HCT116 (cell line): ENCODE measurements around the gene CAMK1D. TPM values are rescaled to one million over a fixed set of nuclear protein-coding genes. Genes with fewer than 3 reads are reported as not detected.

Experiments
- ATAC-seq: fragments of 200-7000 bp; cut with Tn5 transposase; 2 replicates; pipeline ENCODE4 v1.9.1; 2020; ENCODE audit warnings: mild to moderate bottlenecking, moderate library complexity
- BruUV-seq: library from RNA; stranded (reverse); fragments of 400-500 nt; replicated peaks from 2 replicates; lab custom pipeline; 2021; lab: Mats Ljungman, UMichigan
- CTCF ChIA-PET: fragments of 300-600 bp; sonication (Branson Sonifier 250); formaldehyde crosslinking; loops from one replicate; lab custom pipeline; 2021; ENCODE audit warnings: antibody characterized with exemption; lab: Charles Lee
- POLR2A ChIA-PET: fragments of 300-600, 350-600 bp; sonication (Branson Sonifier 250); formaldehyde crosslinking; loops from one replicate; lab custom pipeline; 2021; ENCODE audit warnings: antibody characterized with exemption; lab: Charles Lee
- RAD21 ChIA-PET, 2 experiments: fragments of 300-600 bp; sonication (Branson Sonifier 250); formaldehyde crosslinking; loops; one replicate each; lab custom pipeline; 2023; ENCODE audit warnings: low total read pairs in 2 of 2; ENCODE audit not compliant: uncharacterized antibody in 2 of 2, unreplicated experiment in 2 of 2, low non-redundant PET in 1 of 2; lab: Charles Lee
- DNase-seq: peaks from one replicate; pipeline ENCODE4 v3.0.0-alpha.2; 2010; ENCODE audit warnings: low read depth, low spot score
- H2AFZ ChIP-seq: fragments of 200-600 bp; shearing (Covaris generic), sonication (generic); 2 replicates; pipeline ENCODE4 v1.6.1; 2017; ENCODE audit warnings: low read depth, mixed run types, mixed read lengths, antibody characterized with exemption, low read length; ENCODE audit not compliant: poor library complexity, severe bottlenecking
- H3K27ac ChIP-seq: 2 replicates; pipeline ENCODE4 v1.5.1; 2012; ENCODE audit warnings: low read depth, low read length
- H3K27me3 ChIP-seq: fragments of 200-600 bp; sonication (generic); 2 replicates; pipeline ENCODE4 v1.6.1; 2016; ENCODE audit warnings: mixed run types, low read length, mixed read lengths; ENCODE audit not compliant: insufficient read depth
- H3K36me3 ChIP-seq, 2 experiments: fragments of 200-500 bp in 1 of 2; fragments of 200-600 bp in 1 of 2; sonication (Bioruptor generic) in 1 of 2; sonication (generic) in 1 of 2; 2 replicates each; pipeline versions ENCODE4 v1.5.1 to v1.6.1; 2014 to 2016; ENCODE audit warnings: low read length in 2 of 2, inconsistent platforms in 1 of 2, mixed read lengths in 1 of 2, mixed run types in 1 of 2; ENCODE audit not compliant: insufficient read depth in 2 of 2, control insufficient read depth in 1 of 2
- H3K4me1 ChIP-seq, 2 experiments: fragments of 200-600 bp in 1 of 2; sonication (generic) in 1 of 2; 2 replicates each; pipeline versions ENCODE4 v1.5.1 to v1.6.1; 2012 to 2017; ENCODE audit warnings: low read length in 2 of 2, inconsistent platforms in 1 of 2, mild to moderate bottlenecking in 1 of 2, mixed read lengths in 1 of 2, mixed run types in 1 of 2, moderate library complexity in 1 of 2; ENCODE audit not compliant: insufficient read depth in 2 of 2, control insufficient read depth in 1 of 2
- H3K4me2 ChIP-seq: fragments of 200-600 bp; sonication (generic); 2 replicates; pipeline ENCODE4 v1.6.1; 2017; ENCODE audit warnings: mixed run types, low read length, mixed read lengths
- H3K4me3 ChIP-seq, 2 experiments: fragments of 200-600 bp in 1 of 2; sonication (generic) in 1 of 2; replicated peaks in 1 of 2; 2 replicates each; pipeline ENCODE4 v1.5.1; 2011 to 2016; ENCODE audit warnings: low read length in 2 of 2, control low read depth in 1 of 2, low read depth in 1 of 2, mild to moderate bottlenecking in 1 of 2, mixed read lengths in 1 of 2, mixed run types in 1 of 2
- H3K79me2 ChIP-seq: fragments of 200-600 bp; sonication (generic); 2 replicates; pipeline ENCODE4 v1.6.1; 2017; ENCODE audit warnings: mild to moderate bottlenecking, mixed run types, low read length, moderate library complexity, mixed read lengths; ENCODE audit not compliant: insufficient read depth
- H3K9ac ChIP-seq: fragments of 200-600 bp; sonication (generic); 2 replicates; pipeline ENCODE4 v1.6.1; 2016; ENCODE audit warnings: low read length, mixed read lengths
- H3K9me2 ChIP-seq: fragments of 200-600 bp; sonication (generic), shearing (Covaris generic); 2 replicates; pipeline ENCODE4 v1.6.1; 2017; ENCODE audit warnings: mixed run types, mild to moderate bottlenecking, moderate library complexity; ENCODE audit not compliant: insufficient read depth
- H3K9me3 ChIP-seq, 2 experiments: fragments of 200-500 bp in 1 of 2; fragments of 200-600 bp in 1 of 2; sonication (Bioruptor generic) in 1 of 2; sonication (generic) in 1 of 2; 2 replicates each; pipeline ENCODE4 v1.6.1; 2014 to 2017; ENCODE audit warnings: low read length in 2 of 2, mixed read lengths in 2 of 2, inconsistent platforms in 1 of 2, low read depth in 1 of 2, mild to moderate bottlenecking in 1 of 2, mixed run types in 1 of 2, moderate library complexity in 1 of 2; ENCODE audit not compliant: control insufficient read depth in 1 of 2, insufficient read depth in 1 of 2
- H4K20me1 ChIP-seq: fragments of 200-600 bp; sonication (generic), shearing (Covaris generic); 2 replicates; pipeline ENCODE4 v1.6.1; 2017; ENCODE audit warnings: mixed run types, mild to moderate bottlenecking, moderate library complexity; ENCODE audit not compliant: insufficient read depth
- CBX3 ChIP-seq: IDR thresholded peaks from 2 replicates; pipeline ENCODE4 v1.6.1; 2012; ENCODE audit warnings: low read depth
- CEBPB ChIP-seq: IDR thresholded peaks from 2 replicates; pipeline ENCODE4 v1.6.1; 2012; ENCODE audit warnings: low read depth
- ELF1 ChIP-seq: IDR thresholded peaks from 2 replicates; pipeline ENCODE4 v1.6.1; 2012; ENCODE audit warnings: low read depth, borderline replicate concordance
- EZH2 ChIP-seq: fragments of 200-600 bp; sonication (generic); IDR thresholded peaks from 2 replicates; pipeline ENCODE4 v1.6.1; 2017; ENCODE audit warnings: antibody characterized with exemption, mixed run types
- EZH2phosphoT487 ChIP-seq: fragments of 200-600 bp; IDR thresholded peaks from 2 replicates; pipeline ENCODE4 v1.6.1; 2018; ENCODE audit warnings: antibody characterized with exemption, borderline replicate concordance
- FOSL1 ChIP-seq: IDR thresholded peaks from 2 replicates; pipeline ENCODE4 v1.6.1; 2012; ENCODE audit warnings: low read depth
- JUND ChIP-seq: IDR thresholded peaks from 2 replicates; pipeline ENCODE4 v1.6.1; 2012
- MAX ChIP-seq: IDR thresholded peaks from 2 replicates; pipeline ENCODE4 v1.6.1; 2012
- POLR2AphosphoS5 ChIP-seq: IDR thresholded peaks from 2 replicates; pipeline ENCODE4 v1.6.1; 2011; ENCODE audit warnings: mild to moderate bottlenecking, low read depth, low read length, moderate library complexity
- REST ChIP-seq: IDR thresholded peaks from 2 replicates; pipeline ENCODE4 v1.6.1; 2012; ENCODE audit warnings: low read depth
- SIN3A ChIP-seq: IDR thresholded peaks from 2 replicates; pipeline ENCODE4 v1.6.1; 2012; ENCODE audit warnings: low read depth
- SP1 ChIP-seq: IDR thresholded peaks from 2 replicates; pipeline ENCODE4 v1.6.1; 2012; ENCODE audit warnings: low read depth
- TCF7L2 ChIP-seq: IDR thresholded peaks from 2 replicates; pipeline ENCODE4 v1.7.0; 2011; ENCODE audit warnings: borderline replicate concordance, inconsistent platforms; ENCODE audit not compliant: insufficient read depth, insufficient read length; ENCODE audit errors: extremely low read depth
- YY1 ChIP-seq: IDR thresholded peaks from 2 replicates; pipeline ENCODE4 v1.6.1; 2011; ENCODE audit warnings: low read length, low read depth, moderate library complexity, mild to moderate bottlenecking; ENCODE audit not compliant: insufficient replicate concordance; ENCODE audit errors: extremely low read depth
- ZFX ChIP-seq: fragments of 450-650 bp; IDR thresholded peaks from 2 replicates; pipeline ENCODE4 v1.6.1; 2017
- ZNF274 ChIP-seq: fragments of 200-500 bp; sonication (Bioruptor generic); IDR thresholded peaks from 2 replicates; pipeline ENCODE4 v1.6.1; 2014; ENCODE audit warnings: mild to moderate bottlenecking, low read depth, low read length, inconsistent platforms
- intact Hi-C: fragments of 100-400 bp; cut with micrococcal nuclease; formaldehyde crosslinking; loops from 2 replicates; pipeline ENCODE4 v1.10.0; 2022
- total RNA-seq: library from RNA; stranded (reverse); gene quantifications from one replicate; pipeline ENCODE4 v1.2.1, GENCODE V29; 2021; ENCODE audit not compliant: unreplicated experiment

The CAMK1D gene
- total RNA-seq, 1 experiment from 2014 or later: 9.6 TPM

GRCh38 chr10:12838995-12839927 is 489.9 kb downstream of the CAMK1D start:
- Histone ChIP-seq H3K36me3 (no peaks in the 10 kb centered on the region), H3K79me2 (no peaks in the 10 kb centered on the region), H4K20me1 (no peaks in the 10 kb centered on the region), H3K9me3 (no peaks in the 10 kb centered on the region), H3K9ac (no peak overlapping the region), H3K4me3 (no peak overlapping the region), H2AFZ (no peak overlapping the region), H3K27me3 (no peaks in the 10 kb centered on the region), H3K4me2 (no peak overlapping the region)
- no TSS peak for BruUV-seq
- intact Hi-C loops: no loop called here
- POLR2A ChIA-PET: no interaction called here
- no peak for ATAC-seq
- RAD21 ChIA-PET: no interaction called here
- DNase-seq: no peak
- TF ChIP-seq ZNF274: no peak
- TF ChIP-seq CBX3: no peak
- TF ChIP-seq EZH2: no peak
- TF ChIP-seq ELF1: no peak
- TF ChIP-seq MAX: no peak
- TF ChIP-seq JUND: no peak
- TF ChIP-seq TCF7L2: no peak
- TF ChIP-seq FOSL1: no peak
- no peak for TF ChIP-seq CEBPB
- TF ChIP-seq EZH2phosphoT487: no peak
- TF ChIP-seq SP1: no peak
- TF ChIP-seq YY1: no peak
- TF ChIP-seq REST: no peak
- no peak for TF ChIP-seq SIN3A
- no peak for TF ChIP-seq POLR2AphosphoS5
- TF ChIP-seq ZFX: no peak
- TF ChIP-seq, all 23 proteins: peak for 0
- Histone ChIP-seq H3K9me2 (no peaks in the 10 kb centered on the region), H3K4me1 (peaks cover 3 to 10% of the 10 kb centered on the region in 2 experiments; a peak in 3 of 4 replicates), H3K27ac (no peak overlapping the region)
- CTCF ChIA-PET: interaction anchor here (1.2 to 2.0 kb wide), 2 partner anchors 8 to 57 kb away, joined by 3 to 9 read pairs; no protein-coding TSS in a partner anchor
